Keratinocyte (primary cell): ENCODE results near the gene FAM3B. TPM values are rescaled to one million over a fixed set of nuclear protein-coding genes. Genes with fewer than 3 reads are reported as not detected.

Source experiments
- DNase-seq: peaks from one replicate; pipeline ENCODE4 v3.0.0-alpha.2; 2011; ENCODE audit warnings: low read depth, missing footprints, low spot score
- FAIRE-seq: peaks from 2 replicates; lab custom pipeline; 2011; peaks lifted over from hg19 to GRCh38; lab: Jason Lieb, UNC
- H2AFZ ChIP-seq: 2 replicates; pipeline ENCODE4 v1.6.0; 2012; ENCODE audit warnings: low read length, control low read depth, inconsistent platforms; ENCODE audit not compliant: control insufficient read depth
- H3K27ac ChIP-seq: 2 replicates; pipeline ENCODE4 v1.5.1; 2011; ENCODE audit warnings: low read length; ENCODE audit not compliant: control insufficient read depth, insufficient read depth
- H3K27me3 ChIP-seq: 3 replicates; pipeline ENCODE4 v1.6.0; 2011; ENCODE audit warnings: low read length; ENCODE audit not compliant: control insufficient read depth, insufficient read depth; ENCODE audit errors: extremely low read depth
- H3K36me3 ChIP-seq, 2 experiments: 2 replicates in 1 of 2; 3 replicates in 1 of 2; pipeline ENCODE4 v1.5.1; 2011; ENCODE audit warnings: low read length in 2 of 2, mild to moderate bottlenecking in 1 of 2; ENCODE audit not compliant: control insufficient read depth in 2 of 2, insufficient read depth in 2 of 2; ENCODE audit errors: extremely low read depth in 1 of 2
- H3K4me1 ChIP-seq: 3 replicates; pipeline ENCODE4 v1.5.1; 2011; ENCODE audit warnings: low read length; ENCODE audit not compliant: control insufficient read depth, insufficient read depth; ENCODE audit errors: extremely low read depth
- H3K4me2 ChIP-seq: 3 replicates; pipeline ENCODE4 v1.6.0; 2011; ENCODE audit warnings: low read depth, low read length; ENCODE audit not compliant: control insufficient read depth, insufficient read depth; ENCODE audit errors: extremely low read depth
- H3K4me3 ChIP-seq, 3 experiments: fragments of 200-600 bp in 1 of 3; sonication (generic) in 1 of 3; 2 replicates in 2 of 3; 3 replicates in 1 of 3; pipeline ENCODE4 v1.5.1; 2011 to 2016; ENCODE audit warnings: low read length in 3 of 3, mild to moderate bottlenecking in 3 of 3, control low read depth in 2 of 3, inconsistent platforms in 1 of 3, low read depth in 1 of 3, mixed read lengths in 1 of 3, mixed run types in 1 of 3, moderate library complexity in 1 of 3; ENCODE audit not compliant: control insufficient read depth in 2 of 3, insufficient read depth in 2 of 3; ENCODE audit errors: extremely low read depth in 1 of 3
- H3K79me2 ChIP-seq: 2 replicates; pipeline ENCODE4 v1.6.0; 2012; ENCODE audit warnings: low read length; ENCODE audit not compliant: control insufficient read depth, insufficient read depth
- H3K9ac ChIP-seq: 3 replicates; pipeline ENCODE4 v1.6.0; 2011; ENCODE audit warnings: low read length; ENCODE audit not compliant: control insufficient read depth, insufficient read depth; ENCODE audit errors: extremely low read depth
- H3K9me1 ChIP-seq: 3 replicates; pipeline ENCODE4 v1.6.0; 2011; ENCODE audit warnings: low read length; ENCODE audit not compliant: control insufficient read depth, insufficient read depth; ENCODE audit errors: extremely low read depth
- H3K9me3 ChIP-seq: 2 replicates; pipeline ENCODE4 v1.5.1; 2012; ENCODE audit warnings: low read depth, low read length; ENCODE audit not compliant: control insufficient read depth
- H4K20me1 ChIP-seq: 3 replicates; pipeline ENCODE4 v1.6.0; 2011; ENCODE audit warnings: low read length; ENCODE audit not compliant: control insufficient read depth, insufficient read depth; ENCODE audit errors: extremely low read depth
- CTCF ChIP-seq, 3 experiments: IDR thresholded peaks in 1 of 3; conservative IDR thresholded peaks in 1 of 3; optimal IDR thresholded peaks in 1 of 3; 2 replicates in 2 of 3; 3 replicates in 1 of 3; pipeline versions ENCODE3 to v1.5.1; 2011; ENCODE audit warnings: low read length in 3 of 3, mild to moderate bottlenecking in 3 of 3, moderate library complexity in 2 of 3, control low read depth in 1 of 3, inconsistent platforms in 1 of 3; ENCODE audit not compliant: insufficient read depth in 2 of 3; ENCODE audit errors: extremely low read depth in 1 of 3
- EZH2 ChIP-seq: IDR thresholded peaks from one replicate; pipeline ENCODE4 v1.6.1; 2012; ENCODE audit warnings: inconsistent platforms, mild to moderate bottlenecking, low read length, moderate library complexity
- dilution Hi-C: fragments of 300-500 bp; cut with MboI; formaldehyde crosslinking; loops from one replicate; pipeline ENCODE4 v1.7.0; 2020; ENCODE audit warnings: low sequenced_read_pairs; ENCODE audit not compliant: extremely low pct_ligation_motif_present
- polyA plus RNA-seq, 5 experiments: library from polyadenylated mRNA; depleted of rRNA in 3 of 5; stranded (reverse) in 3 of 5; stranded (forward) in 1 of 5; unstranded in 1 of 5; fragments of >200 nt; gene quantifications; 1 replicate in 1 of 5; 2 replicates in 3 of 5; 3 replicates in 1 of 5; pipeline versions ENCODE4 v1.2.1 to v1.2.3, GENCODE V29; 2011 to 2012; ENCODE audit warnings: missing spikeins in 2 of 5, low read depth in 1 of 5, low replicate concordance in 1 of 5

Gene FAM3B
- polyA plus RNA-seq, 1 donor (not counting 4 experiments of a cell fraction or from before 2014, with no cell fraction given), result not detected

DNA sequence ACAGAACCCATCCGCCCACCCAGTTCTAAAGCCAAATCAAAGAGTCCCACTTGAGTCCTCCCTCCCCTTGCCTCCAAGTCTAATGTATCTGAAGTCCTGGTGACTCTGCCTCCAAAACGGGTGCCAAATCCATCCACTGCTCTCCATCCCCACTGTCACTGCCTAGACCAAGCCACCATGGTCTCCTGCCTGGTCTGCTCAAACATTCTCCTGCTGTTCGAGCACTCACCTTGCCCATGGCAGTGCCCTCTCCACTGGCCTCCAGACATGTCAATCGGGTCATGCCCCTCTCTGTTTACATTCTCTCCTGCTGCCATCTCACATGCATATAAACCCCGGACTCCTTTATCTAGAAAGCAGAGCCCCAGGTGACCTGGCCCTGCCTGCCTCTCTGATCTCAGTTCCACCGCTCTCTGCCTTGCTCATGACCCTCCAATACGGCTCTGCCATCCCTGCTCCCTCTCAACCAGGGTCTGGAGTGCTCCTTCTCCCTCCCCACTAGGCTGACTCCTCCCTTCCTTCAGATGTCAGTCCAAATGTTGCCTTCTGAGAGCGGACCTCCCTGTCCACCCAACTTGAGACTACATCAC, 77.4 kb downstream of the FAM3B start:
- no peaks in the 10 kb centered on the region for H3K9me3 ChIP-seq
- no peak for FAIRE-seq
- TF ChIP-seq CTCF (optimal IDR thresholded peaks at IDR 0.05 in 1 of 3, IDR thresholded peaks at IDR 0.05 in 1 of 3, conservative IDR thresholded peaks at IDR 0.05 in 1 of 3; ENCODE audit: extremely low read depth in 1 of 3, insufficient read depth in 2 of 3, low read length in 3 of 3) (no peak), EZH2 (no peak)
- no peaks in the 10 kb centered on the region for H4K20me1 ChIP-seq
- DNase-seq, result no peak
- H3K27me3 ChIP-seq, result peaks cover 4% of the 10 kb centered on the region
- no peaks in the 10 kb centered on the region for H3K36me3 ChIP-seq
- no peaks in the 10 kb centered on the region for H3K9me1 ChIP-seq
- dilution Hi-C loops, result no loop called here
- no peaks in the 10 kb centered on the region for H3K79me2 ChIP-seq
- no peak overlapping the region for H2AFZ ChIP-seq
- no peak overlapping the region for H3K4me2 ChIP-seq
- H3K9ac ChIP-seq, result no peak overlapping the region
- no peak overlapping the region for H3K4me3 ChIP-seq
- peaks cover 4% of the 10 kb centered on the region for H3K4me1 ChIP-seq
- no peak overlapping the region for H3K27ac ChIP-seq

GRCh38 chr21:41396558-41397075, 80.0 kb downstream of the FAM3B start:
- H2AFZ ChIP-seq, result no peak overlapping the region
- no peaks in the 10 kb centered on the region for H3K36me3 ChIP-seq
- no peaks in the 10 kb centered on the region for H3K79me2 ChIP-seq
- dilution Hi-C loops, result no loop called here
- H3K9me1 ChIP-seq, result no peaks in the 10 kb centered on the region
- H3K4me2 ChIP-seq, result no peak overlapping the region
- FAIRE-seq, result peak; percentile 52
- TF ChIP-seq EZH2, result no peak
- H3K9ac ChIP-seq, result no peak overlapping the region
- H3K27me3 ChIP-seq, result peaks cover 4% of the 10 kb centered on the region
- H3K9me3 ChIP-seq, result no peaks in the 10 kb centered on the region
- H3K4me3 ChIP-seq, result no peak overlapping the region
- H4K20me1 ChIP-seq, result no peaks in the 10 kb centered on the region
- no peak for DNase-seq
- H3K27ac ChIP-seq, result no peak overlapping the region
- H3K4me1 ChIP-seq, result peaks cover 4% of the 10 kb centered on the region
